HCT116 (cell line): ENCODE measurements around the gene C14orf39. TPM values are rescaled to one million over a fixed set of nuclear protein-coding genes. Genes with fewer than 3 reads are reported as not detected.

ENCODE experiments used
- ATAC-seq: fragments of 200-7000 bp; cut with Tn5 transposase; 2 replicates; pipeline ENCODE4 v1.9.1; 2020; ENCODE audit warnings: mild to moderate bottlenecking, moderate library complexity
- BruUV-seq: library from RNA; stranded (reverse); fragments of 400-500 nt; replicated peaks from 2 replicates; lab custom pipeline; 2021; lab: Mats Ljungman, UMichigan
- CTCF ChIA-PET: fragments of 300-600 bp; sonication (Branson Sonifier 250); formaldehyde crosslinking; loops from one replicate; lab custom pipeline; 2021; ENCODE audit warnings: antibody characterized with exemption; lab: Charles Lee
- POLR2A ChIA-PET: fragments of 300-600, 350-600 bp; sonication (Branson Sonifier 250); formaldehyde crosslinking; loops from one replicate; lab custom pipeline; 2021; ENCODE audit warnings: antibody characterized with exemption; lab: Charles Lee
- RAD21 ChIA-PET, 2 experiments: fragments of 300-600 bp; sonication (Branson Sonifier 250); formaldehyde crosslinking; loops; one replicate each; lab custom pipeline; 2023; ENCODE audit warnings: low total read pairs in 2 of 2; ENCODE audit not compliant: uncharacterized antibody in 2 of 2, unreplicated experiment in 2 of 2, low non-redundant PET in 1 of 2; lab: Charles Lee
- DNase-seq: peaks from one replicate; pipeline ENCODE4 v3.0.0-alpha.2; 2010; ENCODE audit warnings: low read depth, low spot score
- H2AFZ ChIP-seq: fragments of 200-600 bp; shearing (Covaris generic), sonication (generic); 2 replicates; pipeline ENCODE4 v1.6.1; 2017; ENCODE audit warnings: low read depth, mixed run types, mixed read lengths, antibody characterized with exemption, low read length; ENCODE audit not compliant: poor library complexity, severe bottlenecking
- H3K27ac ChIP-seq: 2 replicates; pipeline ENCODE4 v1.5.1; 2012; ENCODE audit warnings: low read depth, low read length
- H3K27me3 ChIP-seq: fragments of 200-600 bp; sonication (generic); 2 replicates; pipeline ENCODE4 v1.6.1; 2016; ENCODE audit warnings: mixed run types, low read length, mixed read lengths; ENCODE audit not compliant: insufficient read depth
- H3K36me3 ChIP-seq, 2 experiments: fragments of 200-500 bp in 1 of 2; fragments of 200-600 bp in 1 of 2; sonication (Bioruptor generic) in 1 of 2; sonication (generic) in 1 of 2; 2 replicates each; pipeline versions ENCODE4 v1.5.1 to v1.6.1; 2014 to 2016; ENCODE audit warnings: low read length in 2 of 2, inconsistent platforms in 1 of 2, mixed read lengths in 1 of 2, mixed run types in 1 of 2; ENCODE audit not compliant: insufficient read depth in 2 of 2, control insufficient read depth in 1 of 2
- H3K4me1 ChIP-seq, 2 experiments: fragments of 200-600 bp in 1 of 2; sonication (generic) in 1 of 2; 2 replicates each; pipeline versions ENCODE4 v1.5.1 to v1.6.1; 2012 to 2017; ENCODE audit warnings: low read length in 2 of 2, inconsistent platforms in 1 of 2, mild to moderate bottlenecking in 1 of 2, mixed read lengths in 1 of 2, mixed run types in 1 of 2, moderate library complexity in 1 of 2; ENCODE audit not compliant: insufficient read depth in 2 of 2, control insufficient read depth in 1 of 2
- H3K4me2 ChIP-seq: fragments of 200-600 bp; sonication (generic); 2 replicates; pipeline ENCODE4 v1.6.1; 2017; ENCODE audit warnings: mixed run types, low read length, mixed read lengths
- H3K4me3 ChIP-seq, 2 experiments: fragments of 200-600 bp in 1 of 2; sonication (generic) in 1 of 2; replicated peaks in 1 of 2; 2 replicates each; pipeline ENCODE4 v1.5.1; 2011 to 2016; ENCODE audit warnings: low read length in 2 of 2, control low read depth in 1 of 2, low read depth in 1 of 2, mild to moderate bottlenecking in 1 of 2, mixed read lengths in 1 of 2, mixed run types in 1 of 2
- H3K79me2 ChIP-seq: fragments of 200-600 bp; sonication (generic); 2 replicates; pipeline ENCODE4 v1.6.1; 2017; ENCODE audit warnings: mild to moderate bottlenecking, mixed run types, low read length, moderate library complexity, mixed read lengths; ENCODE audit not compliant: insufficient read depth
- H3K9ac ChIP-seq: fragments of 200-600 bp; sonication (generic); 2 replicates; pipeline ENCODE4 v1.6.1; 2016; ENCODE audit warnings: low read length, mixed read lengths
- H3K9me2 ChIP-seq: fragments of 200-600 bp; sonication (generic), shearing (Covaris generic); 2 replicates; pipeline ENCODE4 v1.6.1; 2017; ENCODE audit warnings: mixed run types, mild to moderate bottlenecking, moderate library complexity; ENCODE audit not compliant: insufficient read depth
- H3K9me3 ChIP-seq, 2 experiments: fragments of 200-500 bp in 1 of 2; fragments of 200-600 bp in 1 of 2; sonication (Bioruptor generic) in 1 of 2; sonication (generic) in 1 of 2; 2 replicates each; pipeline ENCODE4 v1.6.1; 2014 to 2017; ENCODE audit warnings: low read length in 2 of 2, mixed read lengths in 2 of 2, inconsistent platforms in 1 of 2, low read depth in 1 of 2, mild to moderate bottlenecking in 1 of 2, mixed run types in 1 of 2, moderate library complexity in 1 of 2; ENCODE audit not compliant: control insufficient read depth in 1 of 2, insufficient read depth in 1 of 2
- H4K20me1 ChIP-seq: fragments of 200-600 bp; sonication (generic), shearing (Covaris generic); 2 replicates; pipeline ENCODE4 v1.6.1; 2017; ENCODE audit warnings: mixed run types, mild to moderate bottlenecking, moderate library complexity; ENCODE audit not compliant: insufficient read depth
- ATF3 ChIP-seq: IDR thresholded peaks from 2 replicates; pipeline ENCODE4 v1.6.1; 2012
- EGR1 ChIP-seq: IDR thresholded peaks from 2 replicates; pipeline ENCODE4 v1.6.1; 2012; ENCODE audit warnings: low read depth
- FOSL1 ChIP-seq: IDR thresholded peaks from 2 replicates; pipeline ENCODE4 v1.6.1; 2012; ENCODE audit warnings: low read depth
- SRF ChIP-seq: IDR thresholded peaks from 2 replicates; pipeline ENCODE4 v1.6.1; 2012; ENCODE audit warnings: low read depth
- intact Hi-C: fragments of 100-400 bp; cut with micrococcal nuclease; formaldehyde crosslinking; loops from 2 replicates; pipeline ENCODE4 v1.10.0; 2022
- total RNA-seq: library from RNA; stranded (reverse); gene quantifications from one replicate; pipeline ENCODE4 v1.2.1, GENCODE V29; 2021; ENCODE audit not compliant: unreplicated experiment
- TF ChIP-seq, protein P1 (sequence below): IDR thresholded peaks from 2 replicates; pipeline ENCODE4 v1.6.1; 2011; ENCODE audit warnings: mild to moderate bottlenecking, low read length, moderate library complexity; ENCODE audit not compliant: insufficient replicate concordance; ENCODE audit errors: extremely low read depth

C14orf39 gene
- total RNA-seq, 1 experiment from 2014 or later, result not detected

GRCh38 chr14:60509438-60510253 is 23.8 kb upstream of the C14orf39 start (continued):
- TF ChIP-seq, protein P1, sequence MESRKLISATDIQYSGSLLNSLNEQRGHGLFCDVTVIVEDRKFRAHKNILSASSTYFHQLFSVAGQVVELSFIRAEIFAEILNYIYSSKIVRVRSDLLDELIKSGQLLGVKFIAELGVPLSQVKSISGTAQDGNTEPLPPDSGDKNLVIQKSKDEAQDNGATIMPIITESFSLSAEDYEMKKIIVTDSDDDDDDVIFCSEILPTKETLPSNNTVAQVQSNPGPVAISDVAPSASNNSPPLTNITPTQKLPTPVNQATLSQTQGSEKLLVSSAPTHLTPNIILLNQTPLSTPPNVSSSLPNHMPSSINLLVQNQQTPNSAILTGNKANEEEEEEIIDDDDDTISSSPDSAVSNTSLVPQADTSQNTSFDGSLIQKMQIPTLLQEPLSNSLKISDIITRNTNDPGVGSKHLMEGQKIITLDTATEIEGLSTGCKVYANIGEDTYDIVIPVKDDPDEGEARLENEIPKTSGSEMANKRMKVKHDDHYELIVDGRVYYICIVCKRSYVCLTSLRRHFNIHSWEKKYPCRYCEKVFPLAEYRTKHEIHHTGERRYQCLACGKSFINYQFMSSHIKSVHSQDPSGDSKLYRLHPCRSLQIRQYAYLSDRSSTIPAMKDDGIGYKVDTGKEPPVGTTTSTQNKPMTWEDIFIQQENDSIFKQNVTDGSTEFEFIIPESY, result no peak
- no peak for TF ChIP-seq EGR1
- no peak for TF ChIP-seq ATF3
- TF ChIP-seq, all 23 proteins: peak for 0

- BruUV-seq, result no TSS peak
- no peak for ATAC-seq
Observed at GRCh38 chr14:60508707-60509437, 23.0 kb upstream of the C14orf39 start, which contains the start of gene SIX6. SIX6 (plus strand) TSS chr14:60509146; CDS start chr14:60509399, 253 bp downstream.

More at GRCh38 chr14:60508707-60509437, 23.0 kb upstream of the C14orf39 start, which contains the start of gene SIX6:
- Histone ChIP-seq H2AFZ (no peak within 1 kb of the TSS), H3K4me1 (no peaks in the 10 kb centered on the region), H3K27ac (no peak within 1 kb of the TSS), H4K20me1 (no peaks in the 10 kb centered on the region), H3K9me2 (no peaks in the 10 kb centered on the region), H3K4me3 (no peak within 1 kb of the TSS), H3K9me3 (no peaks in the 10 kb centered on the region), H3K27me3 (0 out of 2 replicates have a peak, but pooled peaks cover 7% of the 10 kb centered on the region), H3K36me3 (no peaks in the 10 kb centered on the region), H3K9ac (no peak within 1 kb of the TSS), H3K79me2 (no peaks in the 10 kb centered on the region), H3K4me2 (no peak within 1 kb of the TSS)
- ChIA-PET CTCF (no interaction called here), POLR2A (no interaction called here), RAD21 (no interaction called here)
- no peak for DNase-seq
- TF ChIP-seq FOSL1 (no peak), SRF (no peak)
- TF ChIP-seq, protein P1, result no peak
- intact Hi-C loops, result no loop called here
